GM12801 (cell line): ENCODE data around the gene CRADD.

Experiments used
- TF ChIP-seq, protein P1 (sequence below): IDR thresholded peaks from one replicate; pipeline ENCODE4 v1.5.1; 2011; ENCODE audit warnings: control low read depth; ENCODE audit not compliant: insufficient read length; ENCODE audit errors: extremely low read depth

The CRADD gene

DNA sequence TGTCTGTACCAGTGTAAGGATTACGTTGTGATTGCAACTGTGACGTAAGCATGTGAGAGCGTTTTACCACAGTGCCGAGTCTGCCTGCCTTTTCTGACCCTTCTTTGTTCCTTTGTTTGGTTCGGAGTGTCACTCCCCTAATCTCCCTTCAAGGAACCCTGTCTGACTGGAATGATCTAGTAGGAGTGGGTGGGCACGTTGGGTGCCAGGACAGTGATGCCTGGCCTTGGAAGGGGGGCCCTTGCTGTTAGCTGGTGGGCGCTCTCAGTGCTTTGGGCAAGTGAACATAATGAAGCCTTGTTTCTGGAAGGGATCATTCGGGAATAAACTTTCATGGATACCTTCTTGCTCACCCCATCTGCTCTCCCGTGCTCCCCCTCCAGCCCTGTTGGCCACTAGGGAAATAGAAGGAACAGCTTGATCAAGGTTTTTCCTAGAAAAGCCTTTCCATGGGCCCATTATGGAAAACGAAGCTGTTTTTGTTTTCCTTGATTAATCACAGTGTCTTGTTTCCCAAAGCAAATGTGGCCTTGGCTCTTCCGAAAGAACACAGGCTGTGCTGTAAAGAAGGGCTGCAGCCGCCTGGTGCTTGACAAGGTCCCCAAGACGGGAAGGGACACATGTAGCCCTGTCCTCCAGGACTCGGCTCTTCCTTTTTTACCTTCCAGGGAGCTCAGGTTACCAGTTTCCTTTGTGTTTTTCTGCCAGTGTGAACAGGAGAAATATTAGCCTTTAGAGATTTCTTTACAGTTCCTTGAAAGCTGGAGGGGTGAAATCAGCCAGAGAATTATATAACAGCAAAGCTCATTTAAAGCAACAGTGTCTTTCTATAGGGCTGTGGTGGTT is 215.5 kb downstream of the CRADD start:
- TF ChIP-seq, protein P1, sequence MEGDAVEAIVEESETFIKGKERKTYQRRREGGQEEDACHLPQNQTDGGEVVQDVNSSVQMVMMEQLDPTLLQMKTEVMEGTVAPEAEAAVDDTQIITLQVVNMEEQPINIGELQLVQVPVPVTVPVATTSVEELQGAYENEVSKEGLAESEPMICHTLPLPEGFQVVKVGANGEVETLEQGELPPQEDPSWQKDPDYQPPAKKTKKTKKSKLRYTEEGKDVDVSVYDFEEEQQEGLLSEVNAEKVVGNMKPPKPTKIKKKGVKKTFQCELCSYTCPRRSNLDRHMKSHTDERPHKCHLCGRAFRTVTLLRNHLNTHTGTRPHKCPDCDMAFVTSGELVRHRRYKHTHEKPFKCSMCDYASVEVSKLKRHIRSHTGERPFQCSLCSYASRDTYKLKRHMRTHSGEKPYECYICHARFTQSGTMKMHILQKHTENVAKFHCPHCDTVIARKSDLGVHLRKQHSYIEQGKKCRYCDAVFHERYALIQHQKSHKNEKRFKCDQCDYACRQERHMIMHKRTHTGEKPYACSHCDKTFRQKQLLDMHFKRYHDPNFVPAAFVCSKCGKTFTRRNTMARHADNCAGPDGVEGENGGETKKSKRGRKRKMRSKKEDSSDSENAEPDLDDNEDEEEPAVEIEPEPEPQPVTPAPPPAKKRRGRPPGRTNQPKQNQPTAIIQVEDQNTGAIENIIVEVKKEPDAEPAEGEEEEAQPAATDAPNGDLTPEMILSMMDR, result no peak

DNA sequence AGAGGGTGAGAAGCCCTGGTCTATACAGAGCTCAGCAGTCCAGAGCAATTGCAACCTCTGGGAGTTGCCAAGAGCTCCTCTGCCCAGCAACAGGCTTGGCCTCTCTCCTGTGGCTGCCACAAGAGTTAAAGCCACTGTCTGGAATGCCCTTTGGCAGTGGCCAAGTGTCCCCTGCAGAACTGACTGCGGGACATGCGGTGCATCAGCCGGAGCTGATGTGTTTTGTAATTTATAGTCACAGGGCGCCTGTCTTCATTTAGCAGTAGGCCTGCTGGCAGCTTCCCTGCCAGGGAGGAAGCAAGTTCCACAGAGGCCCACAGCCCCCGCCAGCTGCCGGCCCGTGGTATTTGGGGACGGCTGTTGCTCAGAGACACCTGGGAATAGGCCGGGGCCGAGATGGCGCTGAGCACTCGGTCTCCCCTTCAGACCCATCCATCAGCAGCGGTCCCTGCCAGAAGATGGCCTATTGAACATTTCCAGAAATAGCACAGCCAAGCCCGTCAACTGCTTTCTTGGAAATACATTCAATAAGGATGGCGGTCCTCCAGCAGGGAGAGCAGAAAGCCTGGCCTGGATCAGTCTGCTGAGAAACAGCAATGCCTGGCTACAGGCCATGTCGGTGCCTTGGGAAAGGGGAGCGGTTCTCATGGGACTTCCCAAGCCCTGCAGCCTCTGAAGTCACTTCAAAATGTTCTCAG is 217.4 kb downstream of the CRADD start:
- TF ChIP-seq, protein P1, result no peak

DNA sequence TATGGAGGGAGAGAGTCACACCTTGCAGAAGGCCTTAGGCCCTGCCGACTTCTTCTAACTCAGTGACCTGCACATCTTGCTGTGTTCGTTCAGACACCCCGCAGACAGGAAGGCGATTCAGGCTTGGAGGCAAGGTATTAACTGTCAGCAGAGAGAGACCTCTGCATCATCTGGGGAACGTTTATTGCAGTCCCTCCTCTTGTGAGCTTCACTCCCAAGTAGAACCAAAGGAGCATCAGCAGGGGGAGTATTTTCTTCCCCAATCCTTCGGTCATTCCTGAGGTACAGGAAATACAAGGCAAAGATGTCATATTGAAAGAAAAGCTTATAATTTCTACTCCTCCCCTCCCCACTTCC is 217.9 kb downstream of the CRADD start:
- TF ChIP-seq, protein P1, result no peak

DNA sequence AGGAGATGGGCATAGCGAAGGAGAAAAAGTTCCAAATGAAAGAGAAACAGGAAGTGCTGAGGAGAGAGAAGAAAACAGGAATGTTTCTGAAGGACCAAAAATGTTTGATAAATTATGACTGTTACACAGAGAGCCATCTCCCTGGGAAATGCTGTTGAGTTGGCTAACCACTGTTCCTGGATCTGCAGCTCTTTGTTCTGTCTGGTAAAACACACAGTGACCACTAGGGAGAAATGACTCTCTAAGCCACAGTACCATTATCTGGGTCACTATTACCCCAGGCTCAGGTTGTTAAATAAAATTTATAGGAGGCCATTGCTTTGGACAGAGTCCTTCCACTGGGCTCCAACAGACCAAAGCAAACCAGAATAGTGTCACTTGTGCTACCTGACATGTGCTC is 219.3 kb downstream of the CRADD start:
- TF ChIP-seq, protein P1, result no peak

DNA sequence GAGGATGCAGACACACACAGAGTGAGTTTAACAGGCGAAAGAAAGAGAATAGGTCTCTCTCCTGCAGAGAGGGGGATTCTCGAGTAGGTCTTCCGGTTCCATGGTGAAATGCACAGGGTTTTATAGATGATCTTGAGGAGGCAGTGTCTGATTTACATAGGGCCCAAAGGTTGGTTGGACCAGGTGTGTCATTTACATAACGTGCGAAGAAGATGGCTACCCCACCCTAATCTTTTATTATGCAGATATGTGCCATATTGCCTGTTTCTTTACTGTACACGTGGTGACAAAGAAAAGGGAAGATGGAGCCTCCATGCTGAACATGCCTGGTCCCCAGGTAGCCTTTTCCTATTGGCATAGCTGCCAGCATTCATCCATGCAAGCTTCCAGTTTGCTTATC is 219.8 kb downstream of the CRADD start:
- TF ChIP-seq, protein P1, result no peak

DNA sequence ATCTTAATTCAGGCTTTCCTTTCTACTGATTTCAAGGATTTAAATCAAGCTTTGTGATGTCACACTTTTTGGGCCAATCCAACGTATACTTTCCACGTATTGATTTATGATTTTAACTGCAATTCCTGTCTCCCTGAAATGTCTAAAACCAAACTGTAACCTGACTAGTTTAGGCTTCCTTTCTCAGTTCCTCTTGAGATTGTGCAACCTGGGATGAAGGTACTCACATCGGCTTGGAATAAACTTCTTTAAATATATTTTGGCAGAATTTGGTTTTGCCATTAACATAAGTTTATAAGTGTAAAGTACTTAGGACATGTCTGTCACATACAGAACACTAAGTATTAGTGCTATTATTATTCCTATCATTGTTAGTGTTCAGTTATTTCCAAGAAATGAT is 224.6 kb downstream of the CRADD start:
- TF ChIP-seq, protein P1, result no peak

DNA sequence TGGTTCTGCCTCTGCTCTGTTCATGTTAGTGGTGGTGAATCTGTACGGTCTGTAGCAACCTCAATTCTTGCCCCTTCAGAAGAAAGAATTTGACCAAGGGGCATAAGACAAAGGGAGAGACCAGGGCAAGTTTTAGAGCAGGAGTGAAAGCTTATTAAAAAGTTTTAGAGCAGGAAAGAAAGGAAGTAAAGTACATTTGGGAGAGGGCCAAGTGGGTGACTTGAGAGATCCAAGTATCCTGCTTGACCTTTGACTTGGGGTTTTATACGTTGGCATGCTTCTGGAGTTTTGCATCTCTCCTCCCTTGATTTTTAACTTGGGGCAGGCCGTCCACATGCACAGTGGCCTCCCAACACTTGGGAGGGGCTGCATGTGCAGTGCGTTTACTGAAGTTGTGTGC is 225.0 kb downstream of the CRADD start:
- TF ChIP-seq, protein P1, result no peak
